ENCODE data around the gene NUDT4B.
"Not testable (repeated sequence)": the region's sequence is repeated elsewhere in the genome, so short reads cannot be mapped to it uniquely, and the experiment has no call there.

NUDT4B gene

DNA sequence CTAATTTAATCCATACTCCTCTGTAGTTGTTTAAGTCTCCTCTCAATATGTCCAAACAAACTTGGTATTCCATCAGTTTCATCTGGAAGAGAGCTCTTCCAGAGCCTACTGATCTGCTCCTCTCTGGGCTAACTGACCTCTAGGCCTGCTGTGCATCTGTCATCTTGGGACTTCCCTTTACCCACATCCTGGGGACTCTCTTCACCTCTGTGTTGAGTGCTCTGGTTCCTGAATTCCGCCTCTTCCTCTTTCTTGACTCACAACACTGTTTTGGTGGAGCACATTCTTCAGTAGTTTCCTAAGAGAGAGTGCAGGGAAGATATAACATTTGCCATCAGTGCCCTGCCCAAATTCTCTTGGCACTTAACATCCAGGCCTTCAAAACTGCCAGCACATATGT lies 13.0 kb upstream of the NUDT4B start:
- not testable (repeated sequence) for DNase-seq (ENCODE audit: low spot score)

GRCh38 chr1:148738667-148739066 lies 9.9 kb upstream of the NUDT4B start:
- not testable (repeated sequence) for DNase-seq (ENCODE audit: low spot score)

DNA sequence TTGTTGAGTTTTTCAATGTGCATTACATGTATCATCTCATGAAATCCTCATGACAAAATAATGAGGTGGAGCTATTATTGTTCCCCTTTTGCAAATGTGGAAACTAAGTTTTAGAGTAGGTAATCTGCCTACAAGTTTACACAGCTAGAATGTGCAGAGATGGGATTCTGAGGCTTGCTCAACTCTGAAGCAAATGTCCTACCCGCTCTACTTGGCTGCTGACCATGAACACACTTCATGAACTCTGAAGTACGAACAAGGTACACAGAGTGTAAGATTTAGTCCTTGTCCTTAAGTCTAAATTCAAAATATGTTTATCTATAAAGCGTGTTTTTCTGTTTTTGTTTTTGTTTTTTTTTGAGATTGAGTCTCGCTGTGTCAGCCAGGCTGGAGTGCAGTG lies 5.4 kb upstream of the NUDT4B start:
- not testable (repeated sequence) for DNase-seq (ENCODE audit: low spot score)

DNA sequence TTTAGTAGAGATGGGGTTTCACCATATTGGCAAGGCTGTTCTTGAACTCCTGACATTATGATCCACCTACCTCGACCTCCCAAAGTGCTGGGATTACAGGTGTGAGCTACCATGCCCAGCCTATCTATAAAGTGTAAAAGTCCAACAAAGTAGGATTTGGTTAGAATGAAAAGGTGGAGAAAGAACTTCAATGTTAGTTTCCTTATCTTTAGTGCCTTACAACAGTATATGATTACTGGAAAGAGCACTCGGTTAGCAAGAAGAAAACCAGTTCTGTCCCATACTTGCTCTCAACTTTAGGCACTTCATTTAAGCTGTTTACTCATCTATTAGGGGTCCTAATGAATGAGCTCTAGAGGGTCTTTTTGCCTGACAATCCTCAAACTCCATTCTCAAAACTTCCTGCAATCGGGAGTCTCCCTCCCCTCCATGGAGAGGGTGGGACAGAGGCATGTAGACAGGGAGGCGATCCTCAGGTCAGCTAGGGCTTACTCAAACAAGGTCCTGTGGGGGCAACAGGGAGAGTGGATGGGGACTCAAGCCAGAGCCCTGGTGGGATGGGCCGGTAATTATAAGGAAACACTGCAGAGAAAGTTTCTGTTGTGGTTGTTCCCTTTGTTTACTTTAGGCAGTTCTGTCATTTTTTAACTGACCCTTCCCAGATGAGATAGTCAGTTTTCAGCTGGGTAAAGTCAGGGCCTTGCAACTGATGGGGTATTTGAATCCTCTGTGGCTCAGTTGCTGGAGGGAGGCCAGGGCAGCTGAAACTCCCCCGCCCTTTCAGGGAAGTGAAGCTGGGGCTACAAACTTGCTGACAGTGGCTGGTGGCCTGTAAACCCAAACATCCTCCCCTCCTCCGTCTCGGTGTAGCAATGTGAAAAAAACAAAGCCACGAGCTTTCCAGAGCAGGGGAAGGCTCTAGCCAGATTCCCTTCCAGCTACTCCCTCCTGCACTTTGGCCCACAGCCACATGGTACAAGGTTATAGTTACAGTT lies 4.6 kb upstream of the NUDT4B start:
- not testable (repeated sequence) for DNase-seq (ENCODE audit: low spot score)

- DNase-seq (ENCODE audit: low spot score): not testable (repeated sequence)
Observed at GRCh38 chr1:148749335-148749681, 734 bp downstream of the NUDT4B start.

- not testable (repeated sequence) for DNase-seq (ENCODE audit: low spot score)
Observed at GRCh38 chr1:148756231-148756630, 7.7 kb downstream of the NUDT4B start.

DNA sequence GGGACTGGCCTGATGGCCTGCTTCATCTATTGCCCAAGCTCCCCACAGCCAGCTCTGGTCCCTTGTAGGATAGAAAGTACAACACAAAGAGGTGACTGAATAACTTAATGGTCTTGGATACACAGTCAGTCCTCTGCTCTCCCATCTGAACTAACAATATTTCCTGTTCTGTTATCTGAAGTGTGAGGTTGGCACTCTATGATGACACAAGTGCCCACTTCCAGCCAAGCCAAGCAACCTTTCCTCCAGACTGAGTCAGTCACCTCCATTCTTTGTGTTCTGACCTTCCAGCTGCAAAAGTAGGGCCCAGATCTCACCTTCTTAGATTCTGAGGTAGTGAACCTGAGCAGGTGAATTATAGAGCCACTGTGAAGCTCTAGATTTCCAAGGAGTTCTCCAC lies 8.9 kb downstream of the NUDT4B start:
- not testable (repeated sequence) for DNase-seq (ENCODE audit: low spot score)

GRCh38 chr1:148758412-148758811 lies 9.8 kb downstream of the NUDT4B start:
- DNase-seq (ENCODE audit: low spot score): not testable (repeated sequence)

DNA sequence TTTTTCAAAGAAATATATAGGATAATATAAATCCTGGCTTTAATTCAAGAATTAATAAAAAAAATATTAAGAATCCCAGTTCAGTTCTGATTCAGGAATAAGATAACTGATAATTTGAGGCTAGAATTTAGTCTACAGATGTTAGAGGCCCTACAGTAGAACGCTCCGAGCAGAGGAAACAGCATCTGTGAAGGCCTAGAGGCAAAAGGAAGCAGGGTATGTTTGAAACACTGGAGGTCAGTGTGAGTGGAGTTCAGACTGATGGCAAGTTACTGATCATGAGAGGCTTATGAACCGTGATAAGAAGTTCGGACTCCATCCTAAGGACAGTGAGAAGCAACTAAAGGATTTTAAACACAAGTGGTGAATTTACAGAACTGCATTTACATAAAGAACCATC lies 10.4 kb downstream of the NUDT4B start:
- not testable (repeated sequence) for DNase-seq (ENCODE audit: low spot score)

GRCh38 chr1:148759749-148760148 lies 11.2 kb downstream of the NUDT4B start:
- DNase-seq (ENCODE audit: low spot score): not testable (repeated sequence)

GRCh38 chr1:148760206-148760605 lies 11.6 kb downstream of the NUDT4B start:
- DNase-seq (ENCODE audit: low spot score): not testable (repeated sequence)

DNA sequence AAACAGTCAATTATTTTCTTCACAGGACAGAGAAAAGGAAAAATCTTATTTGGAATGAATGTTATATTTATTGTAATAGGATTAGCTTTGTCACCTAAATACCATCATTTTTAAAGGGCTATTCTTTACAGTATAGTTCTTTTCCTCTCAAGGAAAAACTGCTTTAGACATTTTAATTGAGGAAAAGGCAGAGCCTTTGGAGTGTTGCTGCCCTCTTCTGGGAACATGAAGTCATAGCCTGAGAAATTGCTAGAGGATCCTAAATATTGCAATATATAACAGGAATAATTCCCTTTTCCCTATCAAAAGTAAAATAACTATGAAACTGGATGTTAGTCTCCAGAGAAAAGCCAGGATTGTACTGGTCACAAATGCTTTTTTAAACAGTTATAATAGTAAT lies 12.8 kb downstream of the NUDT4B start:
- DNase-seq (ENCODE audit: low spot score): not testable (repeated sequence)

DNA sequence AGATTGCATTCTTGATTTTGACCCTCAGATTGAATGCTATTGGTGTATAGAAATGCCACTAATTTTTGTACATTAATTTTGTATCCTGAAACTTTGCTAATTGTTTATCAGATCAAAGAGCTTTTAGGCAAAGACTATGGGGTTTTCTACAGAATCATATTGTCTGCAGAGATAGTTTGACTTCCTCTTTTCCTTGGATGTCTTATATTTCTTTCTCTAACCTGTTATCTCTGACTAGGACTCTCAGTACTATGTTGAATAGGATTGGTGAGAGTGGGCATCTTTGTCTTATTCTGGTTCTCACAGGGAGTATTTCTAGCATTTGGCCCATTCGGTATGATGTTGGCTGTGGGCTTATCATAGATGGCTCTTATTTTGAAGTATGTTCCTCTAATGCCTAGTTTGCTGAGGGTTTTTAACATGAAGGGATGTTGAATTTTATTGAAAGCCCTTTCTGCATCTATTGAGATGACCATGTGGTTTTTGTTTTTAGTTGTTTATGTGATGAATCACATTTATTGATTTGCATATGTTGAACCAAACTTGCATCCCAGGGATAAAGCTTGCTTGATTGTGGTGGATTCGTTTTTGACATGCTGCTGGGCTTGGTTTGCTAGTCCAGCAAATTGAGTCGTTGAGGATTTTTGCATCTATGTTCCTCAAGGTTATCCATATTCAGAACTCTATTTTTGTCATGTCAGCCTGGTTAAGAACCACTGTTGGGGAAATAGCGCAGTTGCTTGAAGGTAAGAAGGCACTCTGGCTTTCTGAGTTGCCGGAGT lies 16.9 kb downstream of the NUDT4B start:
- DNase-seq (ENCODE audit: low spot score): not testable (repeated sequence)

GRCh38 chr1:148768541-148768940 lies 20.0 kb downstream of the NUDT4B start:
- DNase-seq (ENCODE audit: low spot score): not testable (repeated sequence)

DNA sequence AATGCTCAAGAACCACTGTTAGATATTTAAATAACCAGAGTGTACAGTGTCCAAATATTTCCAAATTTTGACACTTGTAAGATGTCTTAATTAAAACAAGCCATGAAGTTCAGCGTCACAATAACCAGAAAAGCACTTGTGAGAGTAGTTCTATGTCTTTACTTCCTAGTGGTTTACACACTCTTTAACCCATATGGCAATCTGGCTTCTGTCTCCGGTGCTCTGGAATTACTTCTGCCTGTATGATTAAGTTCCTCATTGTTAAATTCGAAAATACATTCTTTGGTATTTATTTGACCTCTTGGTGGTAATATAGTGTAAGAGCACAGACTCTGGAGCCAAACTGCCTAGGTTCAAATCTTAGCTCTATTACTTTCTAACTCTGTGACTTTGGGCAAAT lies 20.9 kb downstream of the NUDT4B start:
- not testable (repeated sequence) for DNase-seq (ENCODE audit: low spot score)

GRCh38 chr1:148773690-148774089 lies 25.1 kb downstream of the NUDT4B start:
- DNase-seq (ENCODE audit: low spot score): not testable (repeated sequence)

DNA sequence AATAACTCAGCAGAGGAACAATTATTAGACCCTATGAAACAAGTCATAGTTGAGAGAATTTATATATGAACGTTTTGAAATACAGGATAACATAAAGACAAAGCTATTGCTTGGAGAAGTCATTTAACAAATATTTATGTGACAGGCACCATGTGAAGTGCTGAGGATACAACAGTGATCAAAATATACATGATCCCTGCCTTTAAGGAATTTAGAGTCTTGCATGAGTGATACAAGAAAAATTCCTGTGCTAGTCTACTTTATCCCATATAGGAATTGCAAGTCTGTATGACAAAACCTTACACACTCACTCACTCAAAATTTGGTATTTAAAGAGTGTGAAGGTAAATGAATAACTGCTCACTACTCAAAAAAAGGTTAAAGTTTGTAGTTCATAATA lies 25.5 kb downstream of the NUDT4B start:
- DNase-seq (ENCODE audit: low spot score): not testable (repeated sequence)

DNA sequence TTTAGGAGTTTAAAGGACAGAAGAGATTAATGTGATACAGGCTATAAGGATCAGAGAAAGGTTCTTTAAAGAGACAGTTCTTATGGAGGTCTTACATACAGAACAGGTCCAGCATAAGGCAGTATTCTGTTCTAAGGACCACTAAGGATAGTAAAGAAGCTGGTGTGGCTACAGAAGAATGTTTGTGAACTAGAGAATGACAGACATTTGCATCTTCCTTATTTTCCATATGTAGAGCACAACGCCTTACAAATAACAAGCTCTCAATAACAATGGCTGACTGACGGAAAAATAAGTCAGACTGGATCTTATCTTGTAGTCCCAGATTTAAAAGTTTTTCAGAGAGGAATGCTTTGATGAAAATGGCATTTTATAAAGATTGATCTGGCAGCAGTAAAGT lies 26.7 kb downstream of the NUDT4B start:
- DNase-seq (ENCODE audit: low spot score): not testable (repeated sequence)

DNA sequence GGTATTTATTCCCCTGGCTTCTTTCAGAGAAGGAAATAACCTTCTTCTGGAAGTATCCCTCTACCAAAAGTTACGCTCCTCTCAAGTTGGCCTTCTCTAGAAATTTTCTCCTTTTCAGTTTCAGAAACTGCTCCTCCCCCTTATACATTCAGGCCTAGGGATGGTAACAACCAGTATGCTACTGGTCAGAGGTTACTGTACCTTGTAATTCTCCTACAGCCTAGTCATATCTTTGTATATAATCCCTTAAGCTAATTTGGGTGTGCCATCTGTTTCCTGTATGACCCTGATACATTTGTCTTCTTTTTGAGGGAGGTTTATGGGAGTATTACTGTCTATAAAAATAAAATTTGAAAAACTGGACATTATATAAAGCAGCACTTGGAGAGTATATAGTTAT lies 29.1 kb downstream of the NUDT4B start:
- not testable (repeated sequence) for DNase-seq (ENCODE audit: low spot score)

GRCh38 chr1:148780404-148780803 lies 31.8 kb downstream of the NUDT4B start:
- DNase-seq (ENCODE audit: low spot score): not testable (repeated sequence)

- not testable (repeated sequence) for DNase-seq (ENCODE audit: low spot score)
Observed at GRCh38 chr1:148791543-148792099, 43.0 kb downstream of the NUDT4B start.

DNA sequence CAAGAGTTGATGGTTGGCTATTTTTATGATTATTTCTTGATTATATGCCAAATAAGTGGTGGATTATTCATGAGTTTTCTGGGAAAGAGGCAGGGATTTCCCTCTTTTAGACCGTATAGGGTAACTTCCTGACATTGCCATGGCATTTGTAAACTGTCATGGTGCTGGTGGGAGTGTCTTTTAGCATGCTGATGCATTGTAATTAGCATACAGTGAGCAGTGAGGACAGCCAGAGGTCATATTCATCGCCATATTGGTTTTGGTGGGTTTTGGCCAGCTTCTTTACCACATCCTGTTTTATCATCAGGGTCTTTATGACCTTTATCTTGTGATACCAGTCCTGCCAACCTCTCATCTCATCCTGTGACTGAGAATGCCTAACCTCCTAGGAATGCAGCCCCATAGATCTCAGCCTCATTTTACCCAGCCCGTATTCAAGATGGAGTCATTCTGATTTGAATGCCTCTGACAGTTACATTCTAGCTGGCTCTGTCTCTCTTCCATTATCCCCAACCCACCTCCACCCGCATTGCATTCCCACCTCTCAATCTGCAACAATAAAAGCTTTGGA lies 45.3 kb downstream of the NUDT4B start:
- not testable (repeated sequence) for DNase-seq (ENCODE audit: low spot score)
